HCEC 1CT (cell line): Measurements from ENCODE around the gene FBXL7.
A peak's percentile ranks its signal among the peaks of the same experiment; 100 is the strongest.

ENCODE experiments used
- DNase-seq: peaks from one replicate; pipeline ENCODE4 v3.0.0-alpha.2; 2017

Gene FBXL7

GRCh38 chr5:15786326-15786725, 286.3 kb downstream of the FBXL7 start:
- DNase-seq, result no peak

- no peak for DNase-seq
These were observed 286.9 kb downstream of the FBXL7 start for GRCh38 chr5:15786884-15787283.

DNA sequence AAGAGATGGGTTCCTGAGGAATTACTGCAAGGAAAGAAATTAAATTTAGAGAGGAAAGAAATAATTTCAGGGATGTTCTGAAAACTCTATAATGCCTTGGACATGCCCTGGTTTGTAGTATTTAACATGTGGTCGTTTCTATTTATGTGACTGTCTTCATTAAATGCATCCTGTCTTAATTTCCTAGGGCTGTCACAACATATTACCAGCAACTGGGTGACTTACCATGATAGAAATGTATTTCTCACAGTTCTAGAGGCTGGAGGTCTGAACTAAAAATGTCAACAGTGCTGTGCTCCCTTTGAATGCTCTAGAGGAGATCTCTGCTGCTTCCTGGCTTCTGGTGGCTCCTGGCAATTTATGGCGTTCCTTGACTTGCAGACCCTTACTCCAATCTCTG, 287.7 kb downstream of the FBXL7 start:
- DNase-seq, result no peak

GRCh38 chr5:15789642-15790041, 289.7 kb downstream of the FBXL7 start:
- no peak for DNase-seq

- no peak for DNase-seq
These were observed 290.6 kb downstream of the FBXL7 start for GRCh38 chr5:15790446-15791018.

DNA sequence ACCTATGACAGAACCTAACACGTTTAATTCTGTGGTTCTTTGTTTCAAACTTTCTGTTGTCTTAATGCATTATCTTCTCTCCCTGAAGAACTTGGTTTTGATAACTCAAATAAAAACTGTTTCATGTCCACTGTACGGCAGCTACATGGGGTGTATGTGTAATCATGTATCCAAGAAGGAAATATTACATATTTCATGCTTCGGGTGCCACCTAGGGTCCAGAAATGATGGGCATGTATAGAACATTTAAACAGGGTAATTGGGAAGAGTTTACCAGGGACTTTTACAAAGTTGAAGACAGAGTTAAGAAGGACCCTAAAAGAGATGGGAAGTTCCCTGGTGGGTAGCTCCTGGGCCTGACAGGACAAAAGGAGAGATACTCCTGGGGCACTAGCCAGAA, 291.3 kb downstream of the FBXL7 start:
- DNase-seq, result no peak

- DNase-seq, result peak; percentile 49
These were observed 291.9 kb downstream of the FBXL7 start for GRCh38 chr5:15791859-15792258.

- peak; percentile 40 for DNase-seq
These were observed 294.3 kb downstream of the FBXL7 start for GRCh38 chr5:15794052-15794985.

DNA sequence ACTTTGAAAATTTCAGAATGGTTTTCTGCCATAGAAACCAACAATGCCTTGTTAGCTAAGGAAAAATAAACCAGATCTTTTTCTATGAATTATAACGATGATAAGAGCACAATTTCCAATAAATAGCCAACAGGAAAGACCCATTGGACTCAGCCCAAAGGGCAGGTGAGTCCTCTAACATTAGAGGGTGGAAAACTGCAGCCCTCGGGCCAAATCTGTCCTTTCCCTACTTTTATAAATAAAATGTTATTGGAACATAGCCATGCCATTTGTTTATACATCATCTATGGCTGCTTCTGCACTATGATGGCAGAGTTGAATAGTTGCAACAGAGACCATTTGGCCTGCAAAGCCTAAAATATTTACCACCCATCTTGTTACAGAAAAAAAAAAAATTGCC, 296.1 kb downstream of the FBXL7 start:
- no peak for DNase-seq

DNA sequence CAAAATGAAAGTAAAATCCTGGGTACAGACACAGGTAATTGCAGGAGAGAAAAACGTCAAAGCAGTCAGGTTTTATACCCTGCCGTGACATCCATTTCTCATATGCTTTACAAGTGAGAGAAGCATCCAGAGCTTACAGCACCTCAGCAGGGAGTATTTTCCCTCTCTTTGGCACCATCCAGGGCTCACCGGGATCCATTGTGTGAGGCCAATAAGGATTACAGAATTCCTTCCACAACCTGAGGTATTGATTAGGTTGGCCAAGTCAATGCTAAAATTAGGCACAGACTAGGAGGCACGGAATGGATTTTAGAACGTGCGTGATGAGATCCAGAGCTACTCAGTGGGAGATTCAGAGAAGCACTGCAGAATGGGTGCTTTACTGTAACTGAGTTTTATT, 296.6 kb downstream of the FBXL7 start:
- no peak for DNase-seq

GRCh38 chr5:15797116-15797515, 297.1 kb downstream of the FBXL7 start:
- DNase-seq, result no peak

GRCh38 chr5:15798006-15798405, 298.0 kb downstream of the FBXL7 start:
- DNase-seq, result no peak

DNA sequence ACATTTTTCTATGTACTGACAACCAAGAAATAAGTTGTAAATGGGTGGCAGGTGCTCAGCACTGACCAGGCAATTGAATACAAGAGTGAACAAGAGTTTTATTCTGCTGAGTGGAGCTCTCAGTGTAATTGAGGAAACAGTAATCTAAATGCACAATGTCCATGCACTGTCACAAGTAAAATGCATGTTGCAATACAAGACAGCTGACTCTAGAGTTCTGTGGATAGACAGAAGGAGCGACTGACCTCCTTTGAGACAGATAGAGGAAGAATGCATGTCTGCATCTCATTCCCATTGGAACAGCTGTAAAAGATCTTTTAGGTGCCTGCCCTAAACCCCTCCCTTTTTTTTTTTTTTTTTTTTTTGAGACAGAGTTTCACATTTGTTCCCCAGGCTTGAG, 299.0 kb downstream of the FBXL7 start:
- no peak for DNase-seq

- DNase-seq, result no peak
These were observed 299.6 kb downstream of the FBXL7 start for GRCh38 chr5:15799612-15800011.

DNA sequence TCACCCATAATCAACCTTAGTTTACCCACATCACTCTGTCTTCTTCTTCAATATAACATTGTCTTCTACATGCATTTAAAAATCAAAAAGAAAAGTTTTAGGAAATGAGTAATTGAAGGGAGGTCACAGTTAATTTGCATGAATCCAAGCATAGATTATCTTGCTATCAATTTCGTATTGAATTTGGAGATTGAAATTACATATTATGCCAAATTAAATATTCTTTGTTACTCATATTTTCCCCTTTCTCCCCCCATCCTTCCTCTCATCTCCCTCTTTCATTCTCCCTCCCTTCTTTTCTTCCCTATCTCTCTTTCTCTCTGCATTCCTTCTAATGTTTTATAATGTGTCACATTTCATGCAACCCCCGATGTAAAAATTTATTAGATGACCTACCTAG, 303.3 kb downstream of the FBXL7 start:
- no peak for DNase-seq

- DNase-seq, result no peak
These were observed 306.6 kb downstream of the FBXL7 start for GRCh38 chr5:15806613-15807012.

DNA sequence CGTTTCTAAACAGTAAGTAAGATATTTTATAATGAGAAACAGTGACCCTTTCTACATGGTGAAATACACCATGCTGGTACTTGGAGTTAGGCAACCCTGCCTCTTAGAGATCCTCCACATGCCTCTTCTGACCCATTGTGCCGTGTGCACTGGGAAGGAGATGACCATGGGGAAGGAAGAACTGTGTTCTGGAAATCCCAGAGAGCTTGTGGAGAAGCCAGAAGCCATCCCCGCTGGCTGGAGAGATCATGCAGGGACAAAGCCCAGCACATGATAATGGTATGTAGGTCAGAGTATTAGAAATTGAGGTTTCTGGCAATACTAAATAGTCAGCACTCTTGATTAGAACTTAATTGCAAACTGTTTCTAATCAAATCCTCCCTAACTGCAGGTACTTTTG, 307.3 kb downstream of the FBXL7 start:
- DNase-seq, result peak; percentile 33

DNA sequence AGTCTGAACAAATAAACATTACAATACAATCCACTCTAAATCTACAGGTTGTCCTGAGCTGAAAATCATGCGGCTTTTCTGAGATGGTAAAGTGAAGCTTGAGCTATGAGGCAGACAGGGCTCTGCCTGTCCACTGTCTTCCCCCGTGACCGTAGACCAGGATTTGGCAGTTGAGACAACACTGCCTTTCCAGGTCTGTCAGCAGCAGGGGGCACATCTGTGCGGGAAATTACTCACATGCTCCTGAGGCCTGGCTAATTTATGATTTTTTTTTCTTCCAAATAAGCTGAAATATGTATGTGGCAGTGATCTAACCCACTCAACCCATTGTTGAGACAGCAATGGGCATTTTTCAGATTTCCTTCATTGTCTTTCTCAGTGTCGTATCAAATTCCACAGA, 307.9 kb downstream of the FBXL7 start:
- peak; percentile 59 for DNase-seq

DNA sequence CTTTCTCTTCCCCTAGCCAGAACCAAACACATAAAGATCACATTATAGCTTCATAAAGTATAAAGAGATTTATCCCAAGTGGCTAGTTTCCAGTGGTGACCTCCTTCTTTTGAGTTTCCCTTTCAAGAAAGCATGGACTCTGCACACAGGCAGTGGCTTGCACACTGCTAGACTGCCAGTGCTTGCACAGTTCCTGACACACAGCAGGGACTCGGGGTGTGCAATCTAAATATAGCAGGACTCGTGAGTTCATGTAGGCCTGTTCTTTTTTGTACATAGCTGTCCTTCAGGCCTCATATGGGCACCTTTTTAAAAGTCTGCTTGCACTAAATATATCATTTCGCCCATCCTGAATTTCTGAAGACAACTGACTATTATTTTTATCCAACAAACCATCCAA, 308.6 kb downstream of the FBXL7 start:
- DNase-seq, result no peak

- DNase-seq, result no peak
These were observed 319.6 kb downstream of the FBXL7 start for GRCh38 chr5:15819617-15820016.

DNA sequence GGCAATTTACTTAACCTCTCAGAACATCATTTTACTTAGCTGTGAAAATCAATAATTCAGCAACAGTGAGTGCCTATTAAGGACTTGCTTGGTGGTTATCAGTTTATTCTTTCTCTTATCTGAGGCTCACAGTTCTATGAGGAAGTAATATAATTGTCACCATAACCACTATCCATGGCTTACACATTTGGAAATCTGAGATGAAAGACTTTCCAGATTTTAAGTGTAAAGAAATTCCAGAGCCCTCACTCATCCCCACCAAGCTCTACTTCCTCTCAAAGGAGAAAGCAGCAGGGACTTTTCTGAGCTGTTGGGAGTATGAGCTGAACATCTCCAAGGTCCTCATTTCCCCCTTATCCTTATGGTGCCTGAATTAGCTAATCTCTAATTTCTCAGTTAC, 321.5 kb downstream of the FBXL7 start:
- DNase-seq, result peak; percentile 80

DNA sequence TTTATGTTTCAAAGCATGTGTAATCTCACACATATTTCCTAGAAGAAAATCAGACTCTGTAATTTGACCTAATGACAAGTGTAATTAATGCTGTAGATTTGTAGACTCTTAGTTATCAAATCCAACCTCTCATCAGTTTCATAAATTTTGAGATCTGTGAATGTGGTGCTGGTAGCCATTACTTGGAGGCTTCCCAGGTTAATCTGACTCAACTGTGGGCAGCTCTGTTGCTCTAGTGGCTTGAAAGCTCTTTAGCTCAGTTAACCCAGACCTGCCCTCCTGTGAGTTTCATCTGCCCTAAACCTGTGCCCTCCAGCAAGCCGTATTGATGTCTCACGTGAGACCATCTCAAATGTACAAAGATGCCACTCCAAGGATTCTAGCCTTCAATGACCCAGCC, 323.4 kb downstream of the FBXL7 start:
- peak; percentile 14 for DNase-seq

- no peak for DNase-seq
These were observed 327.8 kb downstream of the FBXL7 start for GRCh38 chr5:15827741-15828140.

GRCh38 chr5:15831408-15831807, 331.4 kb downstream of the FBXL7 start:
- no peak for DNase-seq

- DNase-seq, result no peak
These were observed 333.4 kb downstream of the FBXL7 start for GRCh38 chr5:15833365-15833764.
